IPS-20b (cell line): ENCODE measurements around the gene HGFAC.

Experiments
- H3K27ac ChIP-seq: one replicate; pipeline ENCODE4 v1.5.1; 2013; ENCODE audit warnings: low read length
- H3K27me3 ChIP-seq: 2 replicates; pipeline ENCODE4 v1.6.1; 2013; ENCODE audit warnings: mild to moderate bottlenecking, low read length, inconsistent platforms; ENCODE audit not compliant: insufficient read depth
- H3K36me3 ChIP-seq: 2 replicates; pipeline ENCODE4 v1.6.1; 2013; ENCODE audit warnings: low read depth, mild to moderate bottlenecking, inconsistent platforms, low read length, moderate library complexity; ENCODE audit not compliant: insufficient read depth
- H3K4me1 ChIP-seq: 2 replicates; pipeline ENCODE4 v1.6.1; 2013; ENCODE audit warnings: mild to moderate bottlenecking, control low read depth, inconsistent platforms, low read length, moderate library complexity; ENCODE audit not compliant: insufficient read depth
- H3K4me3 ChIP-seq: 2 replicates; pipeline ENCODE4 v1.5.1; 2013; ENCODE audit warnings: mild to moderate bottlenecking, low read length, inconsistent platforms
- H3K9ac ChIP-seq: 2 replicates; pipeline ENCODE4 v1.6.1; 2013; ENCODE audit warnings: low read depth, mild to moderate bottlenecking, inconsistent platforms, low read length, moderate library complexity
- H3K9me3 ChIP-seq: 2 replicates; pipeline ENCODE4 v1.6.1; 2013; ENCODE audit warnings: mild to moderate bottlenecking, low read depth, low read length, inconsistent platforms; ENCODE audit not compliant: insufficient read depth

Gene HGFAC

GRCh38 chr4:3439391-3439790 is 2.4 kb upstream of the HGFAC start:
- no peaks in the 10 kb centered on the region for H3K9me3 ChIP-seq
- no peak overlapping the region for H3K27ac ChIP-seq
- H3K4me3 ChIP-seq = no peak overlapping the region
- no peaks in the 10 kb centered on the region for H3K27me3 ChIP-seq
- H3K4me1 ChIP-seq = no peaks in the 10 kb centered on the region; the same call in 1 of the 2 replicates
- no peaks in the 10 kb centered on the region for H3K36me3 ChIP-seq
- no peak overlapping the region for H3K9ac ChIP-seq

GRCh38 chr4:3440011-3440410 is 1.8 kb upstream of the HGFAC start:
- Histone ChIP-seq H3K27me3 (no peaks in the 10 kb centered on the region), H3K9ac (no peak overlapping the region), H3K4me1 (no peaks in the 10 kb centered on the region; the same call in 1 of the 2 replicates), H3K27ac (no peak overlapping the region), H3K36me3 (no peaks in the 10 kb centered on the region), H3K9me3 (no peaks in the 10 kb centered on the region), H3K4me3 (no peak overlapping the region)

DNA sequence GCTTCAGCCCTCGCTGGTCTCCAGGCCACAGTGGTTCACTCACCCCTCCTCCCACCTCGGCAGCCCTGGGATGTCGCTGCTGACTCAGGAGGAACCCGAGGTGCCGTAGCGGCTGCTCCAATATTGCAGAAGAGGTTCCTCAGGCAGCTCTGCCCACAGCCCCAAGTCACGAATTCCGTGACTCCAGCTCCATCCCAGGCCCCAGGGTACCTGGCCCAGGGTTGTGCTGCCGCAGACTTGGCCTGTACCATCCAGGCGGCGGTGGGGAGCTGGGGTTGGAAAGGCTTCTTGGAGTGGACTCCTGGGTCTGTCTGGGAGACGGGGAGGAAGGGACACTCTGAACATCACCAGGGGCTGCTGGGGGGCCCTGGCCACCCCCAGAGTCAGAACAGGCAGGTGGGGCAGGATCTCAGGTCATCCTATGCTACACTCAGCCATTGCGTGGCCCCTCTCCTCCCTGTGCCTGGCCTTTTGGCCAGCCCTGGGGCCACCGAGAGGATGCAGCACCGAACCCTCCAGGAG is 728 bp upstream of the HGFAC start:
- no peak overlapping the region for H3K4me3 ChIP-seq
- no peak overlapping the region for H3K27ac ChIP-seq
- no peaks in the 10 kb centered on the region for H3K9me3 ChIP-seq
- no peaks in the 10 kb centered on the region for H3K36me3 ChIP-seq
- H3K27me3 ChIP-seq = no peaks in the 10 kb centered on the region
- no peaks in the 10 kb centered on the region for H3K4me1 ChIP-seq
- H3K9ac ChIP-seq = no peak overlapping the region

DNA sequence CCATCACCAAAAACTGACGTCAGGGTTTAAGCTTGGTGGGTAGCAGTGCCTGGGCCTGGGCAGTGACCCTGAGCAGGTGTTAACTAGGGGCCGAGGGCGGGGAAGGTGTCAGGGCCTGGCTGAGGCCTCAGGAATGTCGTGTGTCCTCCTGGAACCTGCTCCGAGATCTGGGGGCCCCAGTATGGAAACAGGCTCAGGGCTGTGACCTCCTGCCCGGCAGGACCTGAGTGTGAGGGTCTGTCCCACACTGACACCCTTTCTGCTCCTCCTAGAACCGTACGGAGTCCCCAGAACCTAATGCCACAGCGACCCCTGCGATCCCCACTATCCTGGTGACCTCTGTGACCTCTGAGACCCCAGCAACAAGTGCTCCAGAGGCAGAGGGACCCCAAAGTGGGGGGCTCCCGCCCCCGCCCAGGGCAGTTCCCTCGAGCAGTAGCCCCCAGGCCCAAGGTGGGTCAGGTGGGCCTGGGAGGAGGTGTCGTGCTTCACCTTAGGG is 741 bp downstream of the HGFAC start:
- no peaks in the 10 kb centered on the region for H3K36me3 ChIP-seq
- no peaks in the 10 kb centered on the region for H3K27me3 ChIP-seq
- no peaks in the 10 kb centered on the region for H3K4me1 ChIP-seq
- H3K9ac ChIP-seq = no peak overlapping the region
- no peak overlapping the region for H3K27ac ChIP-seq
- no peak overlapping the region for H3K4me3 ChIP-seq
- no peaks in the 10 kb centered on the region for H3K9me3 ChIP-seq

GRCh38 chr4:3442959-3443749 is 1.4 kb downstream of the HGFAC start:
- no peak overlapping the region for H3K27ac ChIP-seq
- H3K4me3 ChIP-seq = no peak overlapping the region
- no peak overlapping the region for H3K9ac ChIP-seq
- H3K4me1 ChIP-seq = no peaks in the 10 kb centered on the region
- no peaks in the 10 kb centered on the region for H3K27me3 ChIP-seq
- no peaks in the 10 kb centered on the region for H3K36me3 ChIP-seq
- H3K9me3 ChIP-seq = no peaks in the 10 kb centered on the region

GRCh38 chr4:3443750-3444309 is 2.1 kb downstream of the HGFAC start:
- H3K27me3 ChIP-seq = no peaks in the 10 kb centered on the region
- no peak overlapping the region for H3K27ac ChIP-seq
- H3K36me3 ChIP-seq = no peaks in the 10 kb centered on the region
- no peak overlapping the region for H3K9ac ChIP-seq
- H3K4me1 ChIP-seq = no peaks in the 10 kb centered on the region
- no peak overlapping the region for H3K4me3 ChIP-seq
- H3K9me3 ChIP-seq = no peaks in the 10 kb centered on the region

GRCh38 chr4:3444351-3445110 is 2.8 kb downstream of the HGFAC start:
- no peak overlapping the region for H3K27ac ChIP-seq
- no peaks in the 10 kb centered on the region for H3K4me1 ChIP-seq
- no peak overlapping the region for H3K9ac ChIP-seq
- no peaks in the 10 kb centered on the region for H3K36me3 ChIP-seq
- no peaks in the 10 kb centered on the region for H3K9me3 ChIP-seq
- no peaks in the 10 kb centered on the region for H3K27me3 ChIP-seq
- H3K4me3 ChIP-seq = no peak overlapping the region

GRCh38 chr4:3445111-3445820 is 3.5 kb downstream of the HGFAC start:
- no peaks in the 10 kb centered on the region for H3K36me3 ChIP-seq
- H3K9me3 ChIP-seq = no peaks in the 10 kb centered on the region
- H3K4me1 ChIP-seq = no peaks in the 10 kb centered on the region
- H3K27ac ChIP-seq = no peak overlapping the region
- H3K27me3 ChIP-seq = no peaks in the 10 kb centered on the region
- H3K9ac ChIP-seq = no peak overlapping the region
- no peak overlapping the region for H3K4me3 ChIP-seq

GRCh38 chr4:3445829-3446545 is 4.2 kb downstream of the HGFAC start:
- no peaks in the 10 kb centered on the region for H3K9me3 ChIP-seq

GRCh38 chr4:3446631-3447320 is 5.0 kb downstream of the HGFAC start:
- H3K36me3 ChIP-seq = no peaks in the 10 kb centered on the region
- no peaks in the 10 kb centered on the region for H3K9me3 ChIP-seq
- no peak overlapping the region for H3K27ac ChIP-seq
- H3K4me1 ChIP-seq = no peaks in the 10 kb centered on the region
- no peak overlapping the region for H3K4me3 ChIP-seq
- no peak overlapping the region for H3K9ac ChIP-seq
- peaks cover 7% of the 10 kb centered on the region; the same call in 1 of the 2 replicates for H3K27me3 ChIP-seq

More at GRCh38 chr4:3445829-3446545, 4.2 kb downstream of the HGFAC start:
- no peaks in the 10 kb centered on the region for H3K36me3 ChIP-seq
- H3K27me3 ChIP-seq = no peaks in the 10 kb centered on the region; the same call in 1 of the 2 replicates
- no peaks in the 10 kb centered on the region for H3K4me1 ChIP-seq
- no peak overlapping the region for H3K4me3 ChIP-seq
- no peak overlapping the region for H3K27ac ChIP-seq
- no peak overlapping the region for H3K9ac ChIP-seq
